HepG2 (cell line): ENCODE data around the gene MFSD2A. TPM values are rescaled to one million over a fixed set of nuclear protein-coding genes. Genes with fewer than 3 reads are reported as not detected.

ENCODE experiments used
- AHR ChIP-seq: IDR thresholded peaks from 2 replicates; pipeline ENCODE4 v1.6.1; 2018; ENCODE audit warnings: missing genetic modification reagents, missing compliant biosample characterization
- FOSL1 ChIP-seq: sonication (generic); formaldehyde crosslinking; IDR thresholded peaks from 2 replicates; pipeline ENCODE4 v1.9.0; 2021; ENCODE audit warnings: missing genetic modification reagents, borderline replicate concordance
- FOXO1 ChIP-seq: sonication (generic); formaldehyde crosslinking; IDR thresholded peaks from 2 replicates; pipeline ENCODE4 v1.4.0; 2020; ENCODE audit warnings: missing genetic modification reagents
- HIC2 ChIP-seq: sonication (generic); formaldehyde crosslinking; IDR thresholded peaks from 2 replicates; pipeline ENCODE4 v1.9.0; 2022; ENCODE audit warnings: low read depth, missing genetic modification reagents
- HOXA3 ChIP-seq: sonication (generic); formaldehyde crosslinking; IDR thresholded peaks from 2 replicates; pipeline ENCODE4 v1.5.0; 2020; ENCODE audit warnings: missing genetic modification reagents
- KAT8 ChIP-seq: IDR thresholded peaks from 2 replicates; pipeline ENCODE4 v1.6.1; 2016; ENCODE audit warnings: missing genetic modification reagents, missing compliant biosample characterization
- RCOR2 ChIP-seq: IDR thresholded peaks from 2 replicates; pipeline ENCODE4 v1.6.1; 2016; ENCODE audit warnings: missing biosample characterization, missing genetic modification reagents
- SUZ12 ChIP-seq: fragments of 150-350 bp; IDR thresholded peaks from 2 replicates; pipeline ENCODE4 v1.6.1; 2014; ENCODE audit warnings: low read depth, low read length
- TCF7L2 ChIP-seq: IDR thresholded peaks from 2 replicates; pipeline ENCODE4 v1.6.1; 2011; ENCODE audit warnings: mild to moderate bottlenecking, low read depth, low read length, moderate library complexity
- ZEB1 ChIP-seq: IDR thresholded peaks from 2 replicates; pipeline ENCODE4 v1.6.1; 2012; ENCODE audit warnings: mild to moderate bottlenecking, low read depth, inconsistent platforms; ENCODE audit not compliant: insufficient replicate concordance
- ZFP36L2 ChIP-seq: sonication (generic); formaldehyde crosslinking; IDR thresholded peaks from 2 replicates; pipeline ENCODE4 v1.4.0; 2020; ENCODE audit warnings: missing genetic modification reagents
- ZFP91 ChIP-seq: sonication (generic); formaldehyde crosslinking; IDR thresholded peaks from 2 replicates; pipeline ENCODE4 v1.9.0; 2022; ENCODE audit warnings: missing genetic modification reagents, mild to moderate bottlenecking, borderline replicate concordance
- ZNF160 ChIP-seq: sonication (generic); formaldehyde crosslinking; IDR thresholded peaks from 2 replicates; pipeline ENCODE4 v1.8.0; 2022; ENCODE audit warnings: mild to moderate bottlenecking, inconsistent platforms, missing genetic modification reagents
- ZNF609 ChIP-seq: sonication (generic); formaldehyde crosslinking; IDR thresholded peaks from 2 replicates; pipeline ENCODE4 v1.4.0; 2020; ENCODE audit warnings: mild to moderate bottlenecking, missing genetic modification reagents, borderline replicate concordance
- ZNF644 ChIP-seq: IDR thresholded peaks from 2 replicates; pipeline ENCODE4 v1.6.1; 2016; ENCODE audit warnings: low read depth
- ZNF737 ChIP-seq: sonication (generic); formaldehyde crosslinking; IDR thresholded peaks from 2 replicates; pipeline ENCODE4 v1.5.0; 2020; ENCODE audit warnings: missing genetic modification reagents, mild to moderate bottlenecking, borderline replicate concordance
- ZNF761 ChIP-seq: sonication (generic); formaldehyde crosslinking; conservative IDR thresholded peaks from 2 replicates; pipeline ENCODE4 v1.4.0; 2020; ENCODE audit warnings: mild to moderate bottlenecking, missing genetic modification reagents
- ZXDC ChIP-seq: sonication (generic); formaldehyde crosslinking; IDR thresholded peaks from 2 replicates; pipeline ENCODE4 v1.5.0; 2020; ENCODE audit warnings: mild to moderate bottlenecking, missing genetic modification reagents
- polyA plus RNA-seq, 8 experiments: library from polyadenylated mRNA; depleted of rRNA in 3 of 8; stranded (reverse) in 7 of 8; unstranded in 1 of 8; fragments of >200 nt; fragmentation: Illumina TruSeq in 4 of 8; extraction: Trizol in 4 of 8; gene quantifications; 2 replicates each; pipeline versions ENCODE4 v1.2.1 to v1.2.3, GENCODE V29; 2011 to 2016; ENCODE audit warnings: low read depth in 4 of 8, missing spikeins in 1 of 8, mixed read lengths in 1 of 8; ENCODE audit not compliant: insufficient read depth in 1 of 8
- total RNA-seq, 5 experiments: library from RNA; depleted of rRNA; stranded (reverse); fragments of >200 nt; fragmentation: Illumina TruSeq; extraction: Trizol; gene quantifications; 2 replicates each; pipeline ENCODE4 v1.2.3, GENCODE V29; 2016; ENCODE audit warnings: low read depth in 1 of 5

MFSD2A gene
- total and polyA plus RNA-seq, 2 of the 13 experiments (the other 11 are each of a cell fraction or from before 2014, with no cell fraction given) = 0.08 TPM; not detected in 1

GRCh38 chr1:39933956-39934941, 20.7 kb upstream of the MFSD2A start (continued):
- TF ChIP-seq ZNF609 (CRISPR knock-in tag) (no peak), ZFP91 (CRISPR knock-in tag) (no peak), AHR (CRISPR knock-in tag) (no peak), ZFP36L2 (CRISPR knock-in tag) (no peak), TCF7L2 (no peak), ZEB1 (no peak), ZNF644 (CRISPR knock-in tag) (0 out of 2 replicates have a peak, but pooled peaks have one; percentile 33), HOXA3 (peak; percentile 43; the same call in 1 of the 2 replicates), FOXO1 (CRISPR knock-in tag) (no peak), FOSL1 (CRISPR knock-in tag) (no peak), HIC2 (CRISPR knock-in tag) (peak; percentile 35; the same call in 1 of the 2 replicates), ZXDC (CRISPR knock-in tag) (no peak), SUZ12 (no peak), ZNF761 (CRISPR knock-in tag) (no peak), RCOR2 (0 out of 2 replicates have a peak, but pooled peaks have one; percentile 22), ZNF160 (CRISPR knock-in tag) (no peak), ZNF737 (CRISPR knock-in tag) (no peak), KAT8 (CRISPR knock-in tag) (0 out of 2 replicates have a peak, but pooled peaks have one; percentile 25)
